SK-N-SH (cell line): Measurements from ENCODE around the gene RTL3. TPM values are rescaled to one million over a fixed set of nuclear protein-coding genes. Genes with fewer than 3 reads are reported as not detected.

Experiments used
- CTCF ChIA-PET: fragments of 300-600, 350-600 bp; formaldehyde crosslinking; extraction: SDS; loops from one replicate; lab custom pipeline; 2021; lab: Yijun Ruan, JAX
- POLR2A ChIA-PET: fragments of 350-600 bp; sonication (Branson Sonifier 250); formaldehyde crosslinking; extraction: SDS; loops from one replicate; lab custom pipeline; 2020; ENCODE audit warnings: antibody characterized with exemption, inconsistent platforms; lab: Yijun Ruan, JAX
- DNase-seq: peaks from one replicate; pipeline ENCODE4 v3.0.0; 2012
- H2AFZ ChIP-seq: fragments of 200-600 bp; sonication (generic); 2 replicates; pipeline ENCODE4 v1.8.1; 2016; ENCODE audit warnings: antibody characterized with exemption, mild to moderate bottlenecking, low read depth
- H3F3A ChIP-seq: fragments of 200-600 bp; sonication (generic); replicated peaks from 2 replicates; pipeline ENCODE3; 2016; ENCODE audit warnings: antibody characterized with exemption, mild to moderate bottlenecking; ENCODE audit not compliant: insufficient read depth
- H3K27ac ChIP-seq, 2 experiments: fragments of 200-500 bp in 1 of 2; fragments of 200-600 bp in 1 of 2; sonication (Bioruptor generic) in 1 of 2; sonication (generic), shearing (Covaris generic) in 1 of 2; 2 replicates each; pipeline versions ENCODE4 v1.5.1 to v1.6.1; 2014 to 2016; ENCODE audit warnings: low read depth in 2 of 2, inconsistent platforms in 1 of 2, low read length in 1 of 2, mild to moderate bottlenecking in 1 of 2, mixed read lengths in 1 of 2
- H3K27me3 ChIP-seq: fragments of 200-600 bp; sonication (generic), shearing (Covaris generic); 2 replicates; pipeline ENCODE4 v1.6.1; 2016; ENCODE audit warnings: mixed run types; ENCODE audit not compliant: insufficient read depth
- H3K36me3 ChIP-seq, 2 experiments: fragments of 200-500 bp in 1 of 2; fragments of 200-600 bp in 1 of 2; sonication (Bioruptor generic) in 1 of 2; sonication (generic) in 1 of 2; replicated peaks in 1 of 2; 2 replicates each; pipeline versions ENCODE3 to v1.5.1; 2014 to 2016; ENCODE audit warnings: low read length in 1 of 2, mild to moderate bottlenecking in 1 of 2; ENCODE audit not compliant: insufficient read depth in 2 of 2, control insufficient read depth in 1 of 2
- H3K4me1 ChIP-seq, 2 experiments: fragments of 200-500 bp in 1 of 2; fragments of 200-600 bp in 1 of 2; sonication (Bioruptor generic) in 1 of 2; sonication (generic), shearing (Covaris generic) in 1 of 2; 2 replicates each; pipeline versions ENCODE4 v1.5.1 to v1.6.1; 2014 to 2016; ENCODE audit warnings: low read depth in 1 of 2, low read length in 1 of 2, mixed run types in 1 of 2; ENCODE audit not compliant: insufficient read depth in 2 of 2, control insufficient read depth in 1 of 2
- H3K4me2 ChIP-seq: fragments of 200-600 bp; sonication (generic), shearing (Covaris generic); 2 replicates; pipeline ENCODE4 v1.6.1; 2017; ENCODE audit warnings: mixed run types
- H3K4me3 ChIP-seq, 2 experiments: fragments of 200-500 bp in 1 of 2; fragments of 200-600 bp in 1 of 2; sonication (Bioruptor generic) in 1 of 2; sonication (generic), shearing (Covaris generic) in 1 of 2; 2 replicates each; pipeline versions ENCODE4 v1.5.1 to v1.8.1; 2014 to 2016; ENCODE audit warnings: low read depth in 2 of 2, inconsistent platforms in 1 of 2, low read length in 1 of 2, mild to moderate bottlenecking in 1 of 2, mixed read lengths in 1 of 2, moderate library complexity in 1 of 2
- H3K79me2 ChIP-seq: fragments of 200-600 bp; sonication (generic); 2 replicates; pipeline ENCODE4 v1.8.1; 2017; ENCODE audit warnings: mild to moderate bottlenecking; ENCODE audit not compliant: insufficient read depth
- H3K9ac ChIP-seq: fragments of 200-600 bp; sonication (generic); 2 replicates; pipeline ENCODE4 v1.6.1; 2017; ENCODE audit warnings: mixed run types
- H3K9me2 ChIP-seq: fragments of 200-600 bp; sonication (generic); 2 replicates; pipeline ENCODE4 v1.6.1; 2017; ENCODE audit warnings: mixed run types
- H3K9me3 ChIP-seq: fragments of 200-600 bp; sonication (generic); 2 replicates; pipeline ENCODE4 v1.6.1; 2017; ENCODE audit warnings: mixed run types, mild to moderate bottlenecking, moderate library complexity
- H4K20me1 ChIP-seq: fragments of 200-600 bp; sonication (generic); 2 replicates; pipeline ENCODE4 v1.6.1; 2017; ENCODE audit warnings: mild to moderate bottlenecking, mixed run types; ENCODE audit not compliant: insufficient read depth
- ELF1 ChIP-seq: IDR thresholded peaks from 2 replicates; pipeline ENCODE4 v1.4.0; 2012
- EZH2phosphoT487 ChIP-seq: fragments of 200-600 bp; sonication (generic); IDR thresholded peaks from 2 replicates; pipeline ENCODE4 v1.6.1; 2017; ENCODE audit warnings: low read depth, mixed run types, mild to moderate bottlenecking, antibody characterized with exemption, moderate library complexity, borderline replicate concordance
- GABPA ChIP-seq: IDR thresholded peaks from 2 replicates; pipeline ENCODE4 v1.4.0; 2012; ENCODE audit warnings: low read depth, mild to moderate bottlenecking
- GATA2 ChIP-seq: sonication (generic); formaldehyde crosslinking; IDR thresholded peaks from 2 replicates; pipeline ENCODE4 v1.5.0; 2020; ENCODE audit warnings: mild to moderate bottlenecking, missing genetic modification reagents
- IRF3 ChIP-seq: fragments of 150-350 bp; IDR thresholded peaks from 2 replicates; pipeline ENCODE4 v1.6.1; 2016; ENCODE audit warnings: mild to moderate bottlenecking, low read depth, low read length
- JUND ChIP-seq: IDR thresholded peaks from 2 replicates; pipeline ENCODE4 v1.4.0; 2012
- MEF2A ChIP-seq: IDR thresholded peaks from 2 replicates; pipeline ENCODE4 v1.4.0; 2012; ENCODE audit warnings: low read depth, borderline replicate concordance
- MXI1 ChIP-seq: IDR thresholded peaks from 2 replicates; pipeline ENCODE4 v1.6.1; 2012; ENCODE audit warnings: mild to moderate bottlenecking, low read depth, low read length, improper control_type of control experiment
- NRF1 ChIP-seq: IDR thresholded peaks from 2 replicates; pipeline ENCODE4 v1.6.1; 2012; ENCODE audit warnings: low read depth, mild to moderate bottlenecking, low read length
- POLR2AphosphoS5 ChIP-seq: IDR thresholded peaks from 2 replicates; pipeline ENCODE4 v1.6.1; 2012; ENCODE audit warnings: low read depth, low read length
- RAD21 ChIP-seq: IDR thresholded peaks from 2 replicates; pipeline ENCODE4 v1.6.1; 2012; ENCODE audit warnings: mild to moderate bottlenecking, low read length
- RCOR1 ChIP-seq: fragments of 150-350 bp; IDR thresholded peaks from 2 replicates; pipeline ENCODE4 v1.6.1; 2017; ENCODE audit warnings: antibody characterized with exemption, low read length
- RXRA ChIP-seq: IDR thresholded peaks from 2 replicates; pipeline ENCODE4 v1.4.0; 2012; ENCODE audit warnings: low read depth, mild to moderate bottlenecking, borderline replicate concordance
- SIN3A ChIP-seq: IDR thresholded peaks from 2 replicates; pipeline ENCODE4 v1.6.1; 2012; ENCODE audit warnings: low read depth, mild to moderate bottlenecking, low read length, moderate library complexity, borderline replicate concordance
- TAF1 ChIP-seq: IDR thresholded peaks from 2 replicates; pipeline ENCODE4 v1.6.1; 2012; ENCODE audit warnings: low read depth, mild to moderate bottlenecking, low read length, moderate library complexity, borderline replicate concordance
- TEAD4 ChIP-seq: IDR thresholded peaks from 2 replicates; pipeline ENCODE4 v1.4.0; 2012; ENCODE audit warnings: mild to moderate bottlenecking, borderline replicate concordance; ENCODE audit not compliant: insufficient read depth
- WGBS: methylation state at CpG from one replicate; pipeline ENCODE4 v1.1.6; 2017; ENCODE audit warnings: low lambda C conversion rate; 5-methylcytosine and 5-hydroxymethylcytosine counted together
- polyA plus RNA-seq, 3 experiments: library from polyadenylated mRNA; depleted of rRNA; stranded (reverse); fragments of >200 nt; gene quantifications; 2 replicates each; pipeline ENCODE4 v1.2.3, GENCODE V29; 2012
- TF ChIP-seq, protein P1 (sequence below): IDR thresholded peaks from 2 replicates; pipeline ENCODE4 v1.4.0; 2012; ENCODE audit warnings: low read depth, borderline replicate concordance
- TF ChIP-seq, protein P2 (sequence below): fragments of 200-600 bp; sonication (generic); IDR thresholded peaks from 2 replicates; pipeline ENCODE4 v1.6.1; 2017; ENCODE audit warnings: antibody characterized with exemption, mild to moderate bottlenecking, moderate library complexity
- TF ChIP-seq, protein P3 (sequence below): IDR thresholded peaks from 2 replicates; pipeline ENCODE4 v1.4.0; 2012; ENCODE audit warnings: low read depth, borderline replicate concordance

The RTL3 gene
- polyA plus RNA-seq, 1 of the 3 experiments (the other 2 are of a cell fraction), result 0.64 TPM

DNA sequence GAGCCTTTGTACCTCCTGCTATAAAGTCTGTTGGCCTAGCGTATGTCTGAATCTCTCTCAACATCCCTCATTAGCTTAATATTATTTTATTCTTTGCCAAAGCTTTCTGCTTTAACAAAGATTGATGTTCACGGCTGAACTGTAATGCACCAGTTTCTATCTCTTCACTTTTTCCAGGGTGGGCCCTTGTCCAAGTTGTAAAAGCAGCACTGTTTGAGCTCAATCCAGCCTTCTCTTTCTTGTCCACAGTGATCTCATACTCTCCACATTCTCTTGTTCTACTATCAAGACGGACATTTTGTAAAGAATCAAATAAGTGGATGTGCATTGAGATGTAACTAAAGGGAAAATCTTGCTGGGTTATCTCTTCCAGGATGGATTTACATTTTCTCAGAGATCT is 34.4 kb upstream of the RTL3 start:
- Histone ChIP-seq H3K4me1 (no peaks in the 10 kb centered on the region), H3K4me2 (no peak overlapping the region), H3F3A (no peaks in the 10 kb centered on the region), H3K79me2 (no peaks in the 10 kb centered on the region), H4K20me1 (no peaks in the 10 kb centered on the region), H2AFZ (no peak overlapping the region), H3K9me3 (no peaks in the 10 kb centered on the region), H3K27ac (no peak overlapping the region), H3K4me3 (no peak overlapping the region), H3K9ac (no peak overlapping the region), H3K36me3 (no peaks in the 10 kb centered on the region), H3K27me3 (no peaks in the 10 kb centered on the region), H3K9me2 (no peaks in the 10 kb centered on the region)
- POLR2A ChIA-PET, result no interaction called here
- DNase-seq, result no peak
- 13% methylated on average over 3 of the region's 3 CpGs for WGBS
- CTCF ChIA-PET, result no interaction called here
- TF ChIP-seq, protein P1, sequence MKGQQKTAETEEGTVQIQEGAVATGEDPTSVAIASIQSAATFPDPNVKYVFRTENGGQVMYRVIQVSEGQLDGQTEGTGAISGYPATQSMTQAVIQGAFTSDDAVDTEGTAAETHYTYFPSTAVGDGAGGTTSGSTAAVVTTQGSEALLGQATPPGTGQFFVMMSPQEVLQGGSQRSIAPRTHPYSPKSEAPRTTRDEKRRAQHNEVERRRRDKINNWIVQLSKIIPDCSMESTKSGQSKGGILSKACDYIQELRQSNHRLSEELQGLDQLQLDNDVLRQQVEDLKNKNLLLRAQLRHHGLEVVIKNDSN, result no peak
- TF ChIP-seq RXRA, result no peak
- no peak for TF ChIP-seq GATA2 (CRISPR knock-in tag)
- TF ChIP-seq JUND, result no peak
- TF ChIP-seq, protein P2, sequence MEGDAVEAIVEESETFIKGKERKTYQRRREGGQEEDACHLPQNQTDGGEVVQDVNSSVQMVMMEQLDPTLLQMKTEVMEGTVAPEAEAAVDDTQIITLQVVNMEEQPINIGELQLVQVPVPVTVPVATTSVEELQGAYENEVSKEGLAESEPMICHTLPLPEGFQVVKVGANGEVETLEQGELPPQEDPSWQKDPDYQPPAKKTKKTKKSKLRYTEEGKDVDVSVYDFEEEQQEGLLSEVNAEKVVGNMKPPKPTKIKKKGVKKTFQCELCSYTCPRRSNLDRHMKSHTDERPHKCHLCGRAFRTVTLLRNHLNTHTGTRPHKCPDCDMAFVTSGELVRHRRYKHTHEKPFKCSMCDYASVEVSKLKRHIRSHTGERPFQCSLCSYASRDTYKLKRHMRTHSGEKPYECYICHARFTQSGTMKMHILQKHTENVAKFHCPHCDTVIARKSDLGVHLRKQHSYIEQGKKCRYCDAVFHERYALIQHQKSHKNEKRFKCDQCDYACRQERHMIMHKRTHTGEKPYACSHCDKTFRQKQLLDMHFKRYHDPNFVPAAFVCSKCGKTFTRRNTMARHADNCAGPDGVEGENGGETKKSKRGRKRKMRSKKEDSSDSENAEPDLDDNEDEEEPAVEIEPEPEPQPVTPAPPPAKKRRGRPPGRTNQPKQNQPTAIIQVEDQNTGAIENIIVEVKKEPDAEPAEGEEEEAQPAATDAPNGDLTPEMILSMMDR, result no peak
- no peak for TF ChIP-seq TAF1

DNA sequence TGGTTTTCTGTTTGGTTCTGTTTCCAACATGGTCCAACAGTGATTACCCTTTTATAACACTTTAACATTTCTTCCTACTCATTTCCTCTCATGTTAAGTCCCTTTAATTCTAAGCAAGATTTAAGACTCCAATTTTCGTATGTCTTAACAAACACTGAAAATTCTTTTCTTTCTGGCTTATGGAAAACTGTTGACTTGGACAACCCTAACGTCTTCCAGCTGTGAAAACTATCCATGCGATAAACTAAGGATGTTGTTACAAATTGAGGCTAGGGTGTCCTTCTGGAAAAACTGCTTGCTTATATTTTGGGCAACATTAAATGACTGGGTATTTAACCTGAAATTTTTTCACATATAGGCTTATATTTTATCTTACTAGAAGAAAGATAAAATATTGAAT is 33.9 kb upstream of the RTL3 start:
- TF ChIP-seq MEF2A (no peak), MXI1 (no peak), RCOR1 (no peak), POLR2AphosphoS5 (no peak), TEAD4 (no peak), SIN3A (no peak), GABPA (no peak), EZH2phosphoT487 (no peak), NRF1 (no peak), RAD21 (no peak), IRF3 (no peak), ELF1 (no peak)
- TF ChIP-seq, protein P3, sequence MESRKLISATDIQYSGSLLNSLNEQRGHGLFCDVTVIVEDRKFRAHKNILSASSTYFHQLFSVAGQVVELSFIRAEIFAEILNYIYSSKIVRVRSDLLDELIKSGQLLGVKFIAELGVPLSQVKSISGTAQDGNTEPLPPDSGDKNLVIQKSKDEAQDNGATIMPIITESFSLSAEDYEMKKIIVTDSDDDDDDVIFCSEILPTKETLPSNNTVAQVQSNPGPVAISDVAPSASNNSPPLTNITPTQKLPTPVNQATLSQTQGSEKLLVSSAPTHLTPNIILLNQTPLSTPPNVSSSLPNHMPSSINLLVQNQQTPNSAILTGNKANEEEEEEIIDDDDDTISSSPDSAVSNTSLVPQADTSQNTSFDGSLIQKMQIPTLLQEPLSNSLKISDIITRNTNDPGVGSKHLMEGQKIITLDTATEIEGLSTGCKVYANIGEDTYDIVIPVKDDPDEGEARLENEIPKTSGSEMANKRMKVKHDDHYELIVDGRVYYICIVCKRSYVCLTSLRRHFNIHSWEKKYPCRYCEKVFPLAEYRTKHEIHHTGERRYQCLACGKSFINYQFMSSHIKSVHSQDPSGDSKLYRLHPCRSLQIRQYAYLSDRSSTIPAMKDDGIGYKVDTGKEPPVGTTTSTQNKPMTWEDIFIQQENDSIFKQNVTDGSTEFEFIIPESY, result no peak
- no peak for DNase-seq
- no peaks in the 10 kb centered on the region for H3K9me2 ChIP-seq
- no peaks in the 10 kb centered on the region for H3F3A ChIP-seq
- no peaks in the 10 kb centered on the region for H4K20me1 ChIP-seq
- no peaks in the 10 kb centered on the region for H3K79me2 ChIP-seq
- no peaks in the 10 kb centered on the region for H3K36me3 ChIP-seq
- H3K4me1 ChIP-seq, result no peaks in the 10 kb centered on the region
- 12% methylated on average over 3 of the region's 3 CpGs for WGBS
- ChIA-PET POLR2A (no interaction called here), CTCF (no interaction called here)
- no peak overlapping the region for H3K27ac ChIP-seq
- no peaks in the 10 kb centered on the region for H3K27me3 ChIP-seq
- H3K9ac ChIP-seq, result no peak overlapping the region
- no peak overlapping the region for H2AFZ ChIP-seq
- H3K4me3 ChIP-seq, result no peak overlapping the region
- no peak overlapping the region for H3K4me2 ChIP-seq
- H3K9me3 ChIP-seq, result no peaks in the 10 kb centered on the region
